NT2/D1 (cell line): ENCODE measurements around the gene ERLEC1.

Experiments used
- SUZ12 ChIP-seq: IDR thresholded peaks from 2 replicates; pipeline ENCODE4 v1.6.1; 2011; ENCODE audit not compliant: insufficient read length, insufficient read depth; ENCODE audit errors: extremely low read depth
- YY1 ChIP-seq: IDR thresholded peaks from 2 replicates; pipeline ENCODE4 v1.6.1; 2011; ENCODE audit not compliant: insufficient read length, insufficient read depth

DNA sequence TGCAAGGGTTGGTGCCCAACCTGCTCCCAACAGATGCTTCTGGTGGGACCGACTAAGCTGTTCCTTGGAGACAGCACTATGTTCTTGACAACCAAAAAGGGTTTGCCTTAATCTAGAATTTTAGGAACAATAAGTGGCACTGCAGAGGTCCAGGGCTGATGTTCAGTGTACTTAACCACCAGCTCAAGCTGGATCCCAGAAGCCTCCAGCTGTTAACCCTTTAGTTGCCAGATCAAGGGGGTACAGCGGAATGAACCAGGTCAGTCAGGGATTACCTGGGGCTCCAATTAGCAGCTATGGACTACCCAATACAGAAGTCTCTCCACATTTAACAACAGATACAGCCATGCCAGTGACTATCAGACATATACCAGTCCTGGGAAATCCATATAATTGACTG lies 69.4 kb downstream of the ERLEC1 start:
- TF ChIP-seq YY1 (no peak), SUZ12 (no peak)
